Breast epithelium (tissue), 4 donors: ENCODE measurements around the gene PHACTR2. TPM values are rescaled to one million over a fixed set of nuclear protein-coding genes. Genes with fewer than 3 reads are reported as not detected.
"Not testable (repeated sequence)": the region's sequence is repeated elsewhere in the genome, so short reads cannot be mapped to it uniquely, and the experiment has no call there.

Experiments used
- DNase-seq, 2 donors: peaks; one replicate each; pipeline ENCODE4 v3.0.0-alpha.2; 2019; ENCODE audit warnings: low spot score in 2 of 2
- H3K27ac ChIP-seq, 2 donors: fragments of 200-600 bp; sonication (generic) in 1 of 2; one replicate each; pipeline ENCODE4 v1.5.1; 2016 to 2019; ENCODE audit warnings: mild to moderate bottlenecking in 1 of 2
- H3K27me3 ChIP-seq, 2 donors: fragments of 200-600 bp; sonication (generic) in 1 of 2; one replicate each; pipeline versions ENCODE4 v1.5.1 to v1.6.0; 2017 to 2019; ENCODE audit warnings: control low read depth in 1 of 2, mild to moderate bottlenecking in 1 of 2
- H3K36me3 ChIP-seq: fragments of 200-600 bp; one replicate; pipeline ENCODE4 v1.5.1; 2019
- H3K4me1 ChIP-seq, 2 donors: fragments of 200-600 bp; sonication (generic); one replicate each; pipeline ENCODE4 v1.5.1; 2016 to 2019; ENCODE audit warnings: control low read depth in 1 of 2
- H3K4me3 ChIP-seq, 3 donors: fragments of 200-600 bp; sonication (generic); 1 replicate in 2 of 3; 2 replicates in 1 of 3; pipeline ENCODE4 v1.5.1; 2016 to 2019; ENCODE audit warnings: mild to moderate bottlenecking in 3 of 3, moderate library complexity in 2 of 3
- H3K9me3 ChIP-seq, 2 donors: fragments of 200-600 bp; sonication (generic) in 1 of 2; one replicate each; pipeline ENCODE4 v1.5.1; 2016 to 2019; ENCODE audit warnings: control low read depth in 1 of 2
- CTCF ChIP-seq, 3 donors: fragments of 450-650 bp; IDR thresholded peaks; one replicate each; pipeline ENCODE4 v1.5.1; 2016 to 2017; ENCODE audit warnings: antibody characterized with exemption in 3 of 3, mild to moderate bottlenecking in 3 of 3, moderate library complexity in 3 of 3
- POLR2A ChIP-seq: fragments of 450-650 bp; IDR thresholded peaks from one replicate; pipeline ENCODE4 v1.6.1; 2016; ENCODE audit warnings: antibody characterized with exemption, mild to moderate bottlenecking, moderate library complexity
- POLR2AphosphoS5 ChIP-seq, 3 donors: sonication (generic); formaldehyde crosslinking; IDR thresholded peaks; one replicate each; pipeline ENCODE4 v1.6.1; 2017; ENCODE audit warnings: antibody characterized with exemption in 3 of 3
- intact Hi-C: fragments of 100-400 bp; cut with DNase I; formaldehyde crosslinking; loops from one replicate; pipeline ENCODE4 v1.15.1; 2023; ENCODE audit warnings: low total_unique reads
- total RNA-seq, 3 donors: library from RNA; depleted of rRNA; stranded (reverse); fragments of >200 nt; gene quantifications; one replicate each; pipeline ENCODE4 v1.1.0, GENCODE V29; 2016

The PHACTR2 gene
- total RNA-seq, 3 donors from 2014 or later, result 27.5 to 53.3 (median 52.4) TPM

- TF ChIP-seq POLR2AphosphoS5 (IDR thresholded peaks at IDR 0.05), result no peak
- TF ChIP-seq POLR2A, result no peak
- no peak for TF ChIP-seq CTCF (IDR thresholded peaks at IDR 0.05)
- Histone ChIP-seq H3K4me1 (no peaks in the 10 kb centered on the region), H3K27me3 (no peaks in the 10 kb centered on the region), H3K9me3 (peaks cover 10 to 12% of the 10 kb centered on the region in 2 donors), H3K27ac (no peak overlapping the region), H3K4me3 (no peak overlapping the region), H3K36me3 (no peaks in the 10 kb centered on the region)
- intact Hi-C loops, result no loop called here
- no peak for DNase-seq
Measured at GRCh38 chr6:143782481-143782880, 104.7 kb downstream of the PHACTR2 start.

GRCh38 chr6:143783077-143783476 is 105.3 kb downstream of the PHACTR2 start:
- no peaks in the 10 kb centered on the region for H3K4me1 ChIP-seq
- H3K27me3 ChIP-seq, result no peaks in the 10 kb centered on the region
- H3K27ac ChIP-seq, result no peak overlapping the region
- peaks cover 10 to 12% of the 10 kb centered on the region in 2 donors for H3K9me3 ChIP-seq
- H3K36me3 ChIP-seq, result no peaks in the 10 kb centered on the region
- intact Hi-C loops, result no loop called here
- H3K4me3 ChIP-seq, result no peak overlapping the region
- no peak for DNase-seq
- TF ChIP-seq CTCF (IDR thresholded peaks at IDR 0.05), result no peak
- no peak for TF ChIP-seq POLR2AphosphoS5 (IDR thresholded peaks at IDR 0.05)
- no peak for TF ChIP-seq POLR2A

GRCh38 chr6:143784316-143784715 is 106.6 kb downstream of the PHACTR2 start:
- H3K27me3 ChIP-seq, result no peaks in the 10 kb centered on the region
- no peaks in the 10 kb centered on the region for H3K36me3 ChIP-seq
- H3K4me1 ChIP-seq, result no peaks in the 10 kb centered on the region
- intact Hi-C loops, result no loop called here
- no peak overlapping the region for H3K27ac ChIP-seq
- peaks cover 10 to 12% of the 10 kb centered on the region in 2 donors for H3K9me3 ChIP-seq
- DNase-seq, result no peak
- no peak overlapping the region for H3K4me3 ChIP-seq
- TF ChIP-seq CTCF (IDR thresholded peaks at IDR 0.05) (no peak), POLR2AphosphoS5 (IDR thresholded peaks at IDR 0.05) (no peak), POLR2A (no peak)

- H3K4me3 ChIP-seq, DNase-seq, H3K27me3 ChIP-seq, H3K27ac ChIP-seq, H3K36me3 ChIP-seq, H3K4me1 ChIP-seq, intact Hi-C loops: not testable (repeated sequence)
- H3K9me3 ChIP-seq, result peaks cover 10 to 12% of the 10 kb centered on the region in 2 donors
Measured at GRCh38 chr6:143786371-143786770, 108.6 kb downstream of the PHACTR2 start.

- TF ChIP-seq POLR2AphosphoS5 (IDR thresholded peaks at IDR 0.05), result no peak
- TF ChIP-seq POLR2A, result no peak
- TF ChIP-seq CTCF (IDR thresholded peaks at IDR 0.05), result no peak
- Histone ChIP-seq H3K4me3 (no peak overlapping the region), H3K27ac (no peak overlapping the region), H3K27me3 (no peaks in the 10 kb centered on the region), H3K4me1 (no peaks in the 10 kb centered on the region), H3K36me3 (peaks cover 4% of the 10 kb centered on the region), H3K9me3 (peaks cover 0 to 10% of the 10 kb centered on the region in 2 donors)
- DNase-seq, result no peak
- intact Hi-C loops, result no loop called here
Measured at GRCh38 chr6:143792402-143793279, 114.9 kb downstream of the PHACTR2 start.
